Neural crest cell (in vitro differentiated cells): ENCODE data around the gene ASTN2. TPM values are rescaled to one million over a fixed set of nuclear protein-coding genes. Genes with fewer than 3 reads are reported as not detected.

Experiments
- DNase-seq: peaks from one replicate; pipeline ENCODE4 v3.0.0; 2021; ENCODE audit warnings: low read depth, mixed read lengths, low spot score
- H3K27ac Mint-ChIP-seq: one replicate; pipeline ENCODE4 v1.8.0; 2021; ENCODE audit warnings: mild to moderate bottlenecking, mixed read lengths; ENCODE audit not compliant: unreplicated experiment
- H3K27me3 Mint-ChIP-seq: 2 replicates; pipeline ENCODE4 v1.8.0; 2021; ENCODE audit warnings: low read depth, mild to moderate bottlenecking, mixed read lengths
- H3K36me3 Mint-ChIP-seq: 2 replicates; pipeline ENCODE4 v1.8.0; 2021; ENCODE audit warnings: low read depth, mild to moderate bottlenecking, mixed read lengths
- H3K4me1 Mint-ChIP-seq: 2 replicates; pipeline ENCODE4 v1.8.0; 2021; ENCODE audit warnings: mixed read lengths
- H3K4me3 Mint-ChIP-seq: one replicate; pipeline ENCODE4 v1.8.0; 2021; ENCODE audit warnings: mild to moderate bottlenecking, mixed read lengths
- H3K9me3 Mint-ChIP-seq: 2 replicates; pipeline ENCODE4 v1.8.0; 2021; ENCODE audit warnings: mixed read lengths
- total RNA-seq: library from RNA; stranded (reverse); gene quantifications from 2 replicates; pipeline ENCODE4 v1.2.1, GENCODE V29; 2021
- TF ChIP-seq, protein P1 (sequence below): fragments of 200-600 bp; sonication (generic); conservative IDR thresholded peaks from 2 replicates; pipeline ENCODE4 v1.5.0; 2021; ENCODE audit warnings: antibody characterized with exemption, mild to moderate bottlenecking

ASTN2 gene
- total RNA-seq, 1 donor from 2014 or later, result 7.3 TPM

- no peak for DNase-seq
Measured at GRCh38 chr9:117218951-117219350, 195.9 kb downstream of the ASTN2 start.

DNA sequence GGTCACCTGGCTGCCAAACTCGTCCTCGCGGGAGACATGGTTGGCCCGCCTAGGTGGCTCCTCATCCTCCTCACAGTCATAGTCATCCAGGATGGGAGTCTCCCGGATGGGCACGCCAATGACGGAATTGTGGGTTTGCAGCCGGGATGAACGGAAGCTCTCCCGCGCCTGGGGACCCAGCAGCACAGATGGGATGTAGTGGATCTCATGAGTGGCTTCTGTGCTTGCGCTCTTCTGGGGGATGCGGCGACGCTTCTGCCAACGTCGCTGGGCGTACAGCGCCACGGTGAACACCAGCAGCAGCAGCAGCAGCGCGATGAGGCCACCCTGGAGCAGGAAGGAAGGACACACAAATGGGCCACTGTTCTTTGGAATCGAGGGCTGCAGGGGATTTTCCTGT is 200.4 kb downstream of the ASTN2 start:
- no peaks in the 10 kb centered on the region for H3K4me1 Mint-ChIP-seq
- TF ChIP-seq, protein P1, sequence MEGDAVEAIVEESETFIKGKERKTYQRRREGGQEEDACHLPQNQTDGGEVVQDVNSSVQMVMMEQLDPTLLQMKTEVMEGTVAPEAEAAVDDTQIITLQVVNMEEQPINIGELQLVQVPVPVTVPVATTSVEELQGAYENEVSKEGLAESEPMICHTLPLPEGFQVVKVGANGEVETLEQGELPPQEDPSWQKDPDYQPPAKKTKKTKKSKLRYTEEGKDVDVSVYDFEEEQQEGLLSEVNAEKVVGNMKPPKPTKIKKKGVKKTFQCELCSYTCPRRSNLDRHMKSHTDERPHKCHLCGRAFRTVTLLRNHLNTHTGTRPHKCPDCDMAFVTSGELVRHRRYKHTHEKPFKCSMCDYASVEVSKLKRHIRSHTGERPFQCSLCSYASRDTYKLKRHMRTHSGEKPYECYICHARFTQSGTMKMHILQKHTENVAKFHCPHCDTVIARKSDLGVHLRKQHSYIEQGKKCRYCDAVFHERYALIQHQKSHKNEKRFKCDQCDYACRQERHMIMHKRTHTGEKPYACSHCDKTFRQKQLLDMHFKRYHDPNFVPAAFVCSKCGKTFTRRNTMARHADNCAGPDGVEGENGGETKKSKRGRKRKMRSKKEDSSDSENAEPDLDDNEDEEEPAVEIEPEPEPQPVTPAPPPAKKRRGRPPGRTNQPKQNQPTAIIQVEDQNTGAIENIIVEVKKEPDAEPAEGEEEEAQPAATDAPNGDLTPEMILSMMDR, result no peak
- no peak overlapping the region for H3K27ac Mint-ChIP-seq
- peaks cover 4% of the 10 kb centered on the region for H3K9me3 Mint-ChIP-seq
- peaks cover 11% of the 10 kb centered on the region for H3K27me3 Mint-ChIP-seq
- no peaks in the 10 kb centered on the region for H3K36me3 Mint-ChIP-seq
- no peak for DNase-seq
- H3K4me3 Mint-ChIP-seq, result no peak overlapping the region

More at GRCh38 chr9:117218951-117219350, 195.9 kb downstream of the ASTN2 start:
- H3K36me3 Mint-ChIP-seq, result no peaks in the 10 kb centered on the region
- TF ChIP-seq, protein P1, result no peak
- H3K27me3 Mint-ChIP-seq, result no peaks in the 10 kb centered on the region
- no peaks in the 10 kb centered on the region for H3K9me3 Mint-ChIP-seq
- no peak overlapping the region for H3K27ac Mint-ChIP-seq
- H3K4me3 Mint-ChIP-seq, result no peak overlapping the region
- H3K4me1 Mint-ChIP-seq, result no peaks in the 10 kb centered on the region

DNA sequence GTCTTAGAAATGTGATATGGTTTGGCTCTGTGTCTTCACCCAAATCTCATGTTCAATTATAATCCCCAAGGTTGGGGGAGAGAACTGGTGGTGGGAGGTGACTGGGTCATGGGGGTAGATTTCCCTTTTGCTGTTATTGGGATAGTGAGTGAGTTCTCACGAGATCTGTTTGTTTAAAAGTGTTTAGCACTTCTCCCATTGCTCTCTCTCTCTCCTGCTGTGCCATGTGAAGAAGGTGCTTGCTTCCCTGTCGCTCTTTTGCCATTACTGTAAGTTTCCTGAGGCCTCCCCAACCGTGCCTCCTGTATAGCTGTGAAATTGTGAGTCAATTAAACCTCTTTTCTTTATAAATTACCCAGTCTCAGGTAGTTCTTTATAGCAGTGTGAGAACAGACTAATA is 203.6 kb downstream of the ASTN2 start:
- H3K9me3 Mint-ChIP-seq, result peaks cover 8% of the 10 kb centered on the region
- H3K4me1 Mint-ChIP-seq, result no peaks in the 10 kb centered on the region
- no peak overlapping the region for H3K27ac Mint-ChIP-seq
- no peaks in the 10 kb centered on the region for H3K36me3 Mint-ChIP-seq
- no peak overlapping the region for H3K4me3 Mint-ChIP-seq
- TF ChIP-seq, protein P1, result no peak
- no peak for DNase-seq
- peaks cover 11% of the 10 kb centered on the region for H3K27me3 Mint-ChIP-seq

GRCh38 chr9:117205806-117206205 is 209.1 kb downstream of the ASTN2 start:
- no peaks in the 10 kb centered on the region for H3K36me3 Mint-ChIP-seq
- TF ChIP-seq, protein P1, result no peak
- H3K27ac Mint-ChIP-seq, result no peak overlapping the region
- no peak overlapping the region for H3K4me3 Mint-ChIP-seq
- peaks cover 8% of the 10 kb centered on the region for H3K9me3 Mint-ChIP-seq
- no peaks in the 10 kb centered on the region for H3K4me1 Mint-ChIP-seq
- DNase-seq, result no peak
- H3K27me3 Mint-ChIP-seq, result peaks cover 3% of the 10 kb centered on the region

DNA sequence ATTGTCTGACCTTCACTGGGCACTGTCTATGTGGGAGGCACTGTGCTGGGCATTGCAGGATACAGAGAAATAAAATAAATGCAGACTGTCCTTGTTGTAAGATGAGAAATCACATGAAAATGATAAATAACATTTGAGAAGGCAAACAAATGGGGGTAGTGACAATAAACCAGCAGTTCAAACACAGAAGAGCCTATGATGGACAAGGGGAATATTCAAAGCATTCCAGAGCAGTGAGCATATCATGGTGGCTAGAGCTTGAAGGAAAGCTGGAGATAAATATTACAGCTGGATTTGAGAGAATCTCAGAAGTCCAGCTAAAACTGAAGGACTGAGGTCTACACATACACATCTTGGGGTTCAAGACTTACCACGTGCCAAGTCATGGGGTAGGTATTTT is 209.9 kb downstream of the ASTN2 start:
- Mint-ChIP-seq H3K27me3 (peaks cover 2% of the 10 kb centered on the region), H3K4me1 (no peaks in the 10 kb centered on the region), H3K9me3 (peaks cover 7% of the 10 kb centered on the region), H3K27ac (no peak overlapping the region), H3K4me3 (no peak overlapping the region), H3K36me3 (no peaks in the 10 kb centered on the region)
- TF ChIP-seq, protein P1, result no peak
- no peak for DNase-seq
